HL-60 (cell line): ENCODE results near the gene ADAM20.

Experiments
- CTCF ChIP-seq: IDR thresholded peaks from one replicate; pipeline ENCODE4 v1.5.1; 2011; ENCODE audit warnings: low read length, control low read depth, inconsistent platforms; ENCODE audit not compliant: insufficient read depth
- REST ChIP-seq: IDR thresholded peaks from 2 replicates; pipeline ENCODE4 v1.6.1; 2012; ENCODE audit warnings: low read depth; ENCODE audit not compliant: insufficient replicate concordance

- no peak for TF ChIP-seq CTCF
- no peak for TF ChIP-seq REST
Measured at GRCh38 chr14:70563417-70563816, 28.6 kb upstream of the ADAM20 start.
